VCaP (cell line): ENCODE data around the gene SLC44A1.

Experiments
- H3K27ac ChIP-seq: fragments of 450-650 bp; 2 replicates; pipeline ENCODE4 v1.5.1; 2017
- CTCF ChIP-seq: fragments of 450-650 bp; conservative IDR thresholded peaks from 2 replicates; pipeline ENCODE4 v1.5.1; 2017; ENCODE audit warnings: mild to moderate bottlenecking, moderate library complexity

SLC44A1 gene

GRCh38 chr9:105302728-105303127 lies 58.3 kb downstream of the SLC44A1 start:
- no peak overlapping the region for H3K27ac ChIP-seq
- TF ChIP-seq CTCF, result no peak

GRCh38 chr9:105305856-105306255 lies 61.4 kb downstream of the SLC44A1 start:
- no peak for TF ChIP-seq CTCF
- H3K27ac ChIP-seq, result no peak overlapping the region

DNA sequence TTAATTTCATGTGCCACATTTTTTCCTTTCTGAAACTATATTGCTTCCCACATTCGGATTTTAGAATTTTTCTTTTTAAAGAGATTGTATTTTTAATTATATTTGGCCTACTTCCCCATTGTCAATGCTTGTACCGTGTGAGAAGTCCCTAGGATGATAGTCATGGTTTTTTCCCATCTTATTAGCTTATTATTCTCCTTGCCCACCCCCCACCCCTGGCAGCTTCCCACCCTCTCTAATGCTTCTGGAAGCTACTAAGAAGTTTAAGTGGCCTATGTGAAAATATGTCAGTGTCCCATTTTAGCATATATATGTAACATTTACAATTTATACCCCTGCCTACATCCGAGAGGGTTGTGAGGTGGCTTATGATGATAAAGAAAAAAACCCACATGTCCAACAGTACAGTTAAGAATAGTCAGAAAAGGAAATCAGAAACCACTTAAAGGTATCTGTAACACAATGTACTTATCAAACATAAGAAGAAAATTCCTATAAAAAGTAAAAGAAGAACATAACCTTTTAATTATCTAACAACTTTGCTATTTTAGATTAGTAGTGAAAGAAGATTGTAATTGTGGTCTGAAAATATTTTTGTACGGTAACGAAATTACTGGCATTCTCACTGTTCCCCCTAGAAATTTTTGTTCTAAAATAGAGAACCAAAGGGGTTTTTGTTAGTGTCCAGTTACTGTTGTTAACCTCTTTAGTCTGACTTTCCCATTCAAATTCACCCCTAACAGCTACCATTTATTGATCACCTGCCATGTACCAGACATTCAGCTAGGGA lies 62.1 kb downstream of the SLC44A1 start:
- TF ChIP-seq CTCF, result no peak
- H3K27ac ChIP-seq, result no peak overlapping the region

- no peak for TF ChIP-seq CTCF
- H3K27ac ChIP-seq, result peak overlapping the region; percentile 46
Observed at GRCh38 chr9:105307591-105308130, 63.2 kb downstream of the SLC44A1 start.

GRCh38 chr9:105308461-105309341 lies 64.2 kb downstream of the SLC44A1 start:
- H3K27ac ChIP-seq, result peak overlapping the region; percentile 46
- no peak for TF ChIP-seq CTCF

DNA sequence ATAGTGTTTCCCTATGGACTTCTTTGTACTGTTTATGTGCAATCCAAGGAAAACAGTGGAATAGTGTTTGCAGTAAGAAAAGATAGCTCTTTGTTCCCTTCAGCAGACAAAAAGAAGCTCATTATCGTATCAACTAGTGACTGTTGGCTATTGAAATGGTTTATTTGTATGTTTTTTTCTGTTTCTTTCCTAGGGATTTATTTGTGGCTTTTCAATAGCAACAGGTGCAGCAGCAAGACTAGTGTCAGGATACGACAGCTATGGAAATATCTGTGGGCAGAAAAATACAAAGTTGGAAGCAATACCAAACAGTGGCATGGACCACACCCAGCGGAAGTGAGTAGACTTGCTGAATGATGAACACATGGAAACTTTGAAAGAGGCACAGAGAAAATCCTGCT lies 65.1 kb downstream of the SLC44A1 start:
- no peak for TF ChIP-seq CTCF
- no peak overlapping the region for H3K27ac ChIP-seq

DNA sequence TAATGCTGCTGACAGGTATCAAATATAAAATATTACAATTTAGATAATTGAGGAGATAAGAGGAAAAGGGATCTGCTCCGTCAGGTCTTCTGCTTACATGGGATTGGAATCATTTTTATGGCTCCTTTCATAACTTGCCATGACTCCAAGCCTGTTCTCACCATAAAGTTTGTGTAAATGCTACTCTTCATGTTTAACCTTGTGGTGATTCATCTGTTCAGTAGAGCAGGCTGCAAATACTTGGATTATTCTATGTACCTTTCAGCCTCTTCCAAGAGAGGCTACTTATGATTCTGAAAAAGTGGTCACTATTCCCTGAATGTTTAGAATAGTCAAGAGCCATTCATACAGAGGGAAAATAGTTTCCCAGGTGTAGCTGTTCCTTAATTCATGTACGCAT lies 66.9 kb downstream of the SLC44A1 start:
- H3K27ac ChIP-seq, result no peak overlapping the region
- no peak for TF ChIP-seq CTCF
